NCI-H460 (cell line): Measurements from ENCODE around the gene CYBA. TPM values are rescaled to one million over a fixed set of nuclear protein-coding genes. Genes with fewer than 3 reads are reported as not detected.

Experiments
- DNase-seq: peaks from one replicate; pipeline ENCODE4 v3.0.0-alpha.2; 2016; ENCODE audit warnings: low read depth; ENCODE audit errors: extremely low read depth
- total RNA-seq: library from RNA; depleted of rRNA; stranded (reverse); fragments of >200 nt; shearing (Covaris generic); gene quantifications from 2 replicates; pipeline ENCODE4 v1.2.3, GENCODE V29; 2014

CYBA gene
- total RNA-seq, 1 experiment from 2014 or later, result 143 TPM

GRCh38 chr16:88647178-88648070 lies 3.4 kb downstream of the CYBA start:
- no peak for DNase-seq

DNA sequence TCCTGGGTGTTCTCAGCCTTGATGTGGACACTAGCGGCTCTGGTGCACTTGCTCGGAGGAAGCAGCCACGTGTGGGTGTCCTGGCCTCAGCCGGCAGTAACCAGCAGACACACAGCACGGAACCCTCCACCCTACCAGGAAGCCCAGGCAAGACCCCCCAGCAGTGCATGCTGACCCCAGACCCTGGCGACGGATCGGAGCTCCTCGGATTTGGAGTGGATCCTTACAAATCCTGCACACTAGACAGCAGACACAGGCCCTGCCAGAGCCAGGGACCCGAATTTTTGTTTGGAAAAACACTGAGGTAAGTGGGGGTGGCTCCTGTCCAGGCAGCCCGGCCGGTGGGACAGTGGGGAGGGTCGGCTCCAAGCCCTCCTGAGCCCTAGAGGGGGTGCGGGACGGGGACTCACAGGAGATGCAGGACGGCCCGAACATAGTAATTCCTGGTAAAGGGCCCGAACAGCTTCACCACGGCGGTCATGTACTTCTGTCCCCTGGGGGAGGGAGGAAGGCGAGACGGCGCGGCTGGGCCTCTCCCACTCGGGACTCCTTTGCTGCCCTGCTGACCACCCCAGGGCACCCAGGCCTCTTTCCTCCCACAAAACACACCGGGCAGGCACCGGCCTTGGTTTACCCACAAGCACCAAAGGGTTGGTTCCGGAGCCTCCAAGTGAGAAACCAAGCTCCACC lies 4.4 kb downstream of the CYBA start:
- DNase-seq, result no peak

DNA sequence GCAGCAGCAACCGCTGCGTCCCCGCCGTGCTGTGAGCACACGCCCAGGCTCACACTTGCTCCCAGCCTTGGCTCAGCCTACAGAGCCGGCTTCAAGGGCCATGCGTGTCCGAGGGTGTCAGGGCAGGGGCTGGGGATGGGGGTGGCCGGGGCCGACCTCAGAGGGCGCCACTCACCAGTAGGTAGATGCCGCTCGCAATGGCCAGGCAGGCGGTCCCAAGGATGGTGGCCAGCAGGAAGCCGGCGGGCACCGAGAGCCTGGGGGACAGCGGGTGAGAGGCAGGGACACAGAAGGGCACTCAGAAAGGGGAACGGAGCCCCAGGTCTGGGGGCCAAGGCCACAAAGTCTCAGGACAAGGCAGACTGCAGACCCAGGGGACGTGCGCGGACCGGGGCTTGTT lies 4.9 kb downstream of the CYBA start:
- DNase-seq, result no peak

DNA sequence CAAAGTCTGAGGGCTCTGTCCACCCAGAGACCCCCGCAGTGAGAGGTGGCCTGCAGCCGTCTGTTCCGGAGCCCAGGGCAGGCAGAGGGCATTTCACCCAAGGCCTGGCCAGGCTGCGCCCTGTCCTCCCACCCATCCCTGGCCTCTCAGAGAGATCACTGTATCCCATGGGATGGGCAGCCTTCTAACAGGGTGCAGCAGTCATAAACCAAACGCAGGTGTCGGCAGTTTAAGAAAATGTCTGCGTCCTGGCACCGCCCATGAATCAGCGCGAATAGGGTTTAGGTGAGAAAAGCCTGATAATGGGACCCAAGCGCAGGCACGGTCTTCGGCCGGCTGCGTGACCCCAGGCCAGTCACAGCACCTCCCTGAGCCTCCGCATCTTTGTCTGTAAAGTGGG lies 5.4 kb downstream of the CYBA start:
- DNase-seq, result no peak

DNA sequence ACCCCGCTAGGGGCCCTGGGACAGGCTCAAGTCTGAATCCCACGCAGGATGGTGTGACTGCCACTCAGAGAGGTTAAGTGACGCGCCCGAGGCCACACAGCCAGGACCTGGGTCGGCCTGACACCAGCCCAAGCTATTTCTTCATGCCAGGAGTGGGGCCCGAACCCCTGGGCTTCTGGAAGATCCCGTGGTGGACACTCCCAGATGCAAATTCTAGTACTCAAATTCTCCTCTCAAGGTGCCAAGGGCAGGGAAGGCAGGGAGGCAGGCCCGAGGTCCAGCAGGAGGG lies 7.3 kb downstream of the CYBA start:
- no peak for DNase-seq

DNA sequence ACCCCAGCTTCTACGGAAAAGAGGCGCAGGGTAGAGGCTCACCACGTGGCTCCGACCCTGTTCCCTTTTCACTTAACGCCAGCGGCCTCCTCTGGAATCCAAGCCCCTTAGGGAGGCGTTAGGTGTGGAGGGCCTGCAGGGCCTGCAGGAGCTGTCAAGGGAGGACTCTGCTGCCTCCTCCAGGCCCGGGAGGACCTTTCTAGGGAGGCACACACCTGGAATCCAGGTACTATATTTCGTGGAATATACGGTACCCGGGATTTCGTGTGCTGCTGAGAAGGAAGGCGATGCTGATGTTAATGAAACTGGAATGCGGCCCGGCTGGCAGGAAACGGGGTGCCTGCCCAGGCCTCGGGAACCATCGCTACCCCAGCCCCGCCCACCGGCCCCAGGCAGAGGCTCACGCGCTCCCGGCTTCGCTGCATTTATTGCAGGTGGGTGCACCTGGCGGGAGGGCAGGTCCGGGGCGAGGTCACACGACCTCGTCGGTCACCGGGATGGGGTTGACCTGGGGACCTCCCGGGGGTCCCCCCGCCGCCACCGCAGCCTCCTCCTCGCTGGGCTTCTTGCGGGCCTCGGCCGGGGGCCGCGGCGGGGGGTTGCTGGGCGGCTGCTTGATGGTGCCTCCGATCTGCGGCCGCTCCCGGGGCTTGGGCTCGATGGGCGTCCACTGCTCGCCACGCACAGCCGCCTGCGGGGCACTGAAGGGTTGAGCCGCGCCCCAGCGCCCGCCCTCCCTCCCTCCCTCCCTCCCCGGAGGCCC lies 7.8 kb downstream of the CYBA start:
- DNase-seq, result no peak

DNA sequence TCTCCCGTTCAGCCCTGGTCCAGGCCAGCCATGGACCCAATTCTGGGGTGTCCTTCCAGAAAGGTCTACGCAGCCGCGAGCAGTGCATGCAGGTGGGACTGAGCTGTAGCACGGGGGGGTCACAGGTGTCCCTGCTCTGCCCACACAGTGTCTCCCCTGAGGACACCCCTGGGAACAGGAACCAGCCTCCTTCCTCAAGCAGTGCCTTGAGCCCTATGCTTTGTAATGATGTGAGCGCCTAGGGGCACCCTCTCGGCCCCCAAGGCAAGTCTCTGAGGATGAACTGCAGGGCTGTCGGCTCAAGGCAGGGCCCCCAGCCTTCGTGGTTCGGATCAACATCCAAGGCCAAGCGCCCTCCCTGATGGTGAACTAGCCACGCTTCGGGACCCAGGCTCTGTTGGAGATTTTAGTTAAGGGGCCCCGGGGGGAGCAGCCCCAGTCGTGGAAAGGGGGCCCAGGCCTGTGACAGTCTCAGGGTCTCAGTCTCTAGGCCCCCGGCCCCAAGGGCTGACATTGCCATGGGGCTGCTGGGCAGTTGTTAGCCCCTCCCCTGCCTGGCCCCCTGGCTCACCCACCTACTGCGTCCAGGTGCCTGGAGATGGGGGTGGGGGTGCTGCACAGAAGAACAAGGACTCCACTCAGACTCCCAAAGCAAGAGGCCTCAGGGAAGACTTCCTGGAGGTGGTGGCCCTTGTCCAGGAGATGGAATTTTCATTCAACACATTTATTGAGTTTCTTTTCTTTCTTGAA lies 10.2 kb downstream of the CYBA start:
- no peak for DNase-seq

DNA sequence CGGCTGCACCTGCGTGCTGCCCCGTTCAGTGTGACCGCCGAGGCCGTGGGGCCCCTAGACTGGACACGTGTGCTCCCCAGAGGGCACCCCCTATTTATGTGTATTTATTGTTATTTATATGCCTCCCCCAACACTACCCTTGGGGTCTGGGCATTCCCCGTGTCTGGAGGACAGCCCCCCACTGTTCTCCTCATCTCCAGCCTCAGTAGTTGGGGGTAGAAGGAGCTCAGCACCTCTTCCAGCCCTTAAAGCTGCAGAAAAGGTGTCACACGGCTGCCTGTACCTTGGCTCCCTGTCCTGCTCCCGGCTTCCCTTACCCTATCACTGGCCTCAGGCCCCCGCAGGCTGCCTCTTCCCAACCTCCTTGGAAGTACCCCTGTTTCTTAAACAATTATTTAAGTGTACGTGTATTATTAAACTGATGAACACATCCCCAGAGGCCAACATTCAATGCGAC lies 10.8 kb downstream of the CYBA start:
- DNase-seq, result no peak

- DNase-seq, result no peak
Measured at GRCh38 chr16:88639231-88640038, 11.4 kb downstream of the CYBA start.

DNA sequence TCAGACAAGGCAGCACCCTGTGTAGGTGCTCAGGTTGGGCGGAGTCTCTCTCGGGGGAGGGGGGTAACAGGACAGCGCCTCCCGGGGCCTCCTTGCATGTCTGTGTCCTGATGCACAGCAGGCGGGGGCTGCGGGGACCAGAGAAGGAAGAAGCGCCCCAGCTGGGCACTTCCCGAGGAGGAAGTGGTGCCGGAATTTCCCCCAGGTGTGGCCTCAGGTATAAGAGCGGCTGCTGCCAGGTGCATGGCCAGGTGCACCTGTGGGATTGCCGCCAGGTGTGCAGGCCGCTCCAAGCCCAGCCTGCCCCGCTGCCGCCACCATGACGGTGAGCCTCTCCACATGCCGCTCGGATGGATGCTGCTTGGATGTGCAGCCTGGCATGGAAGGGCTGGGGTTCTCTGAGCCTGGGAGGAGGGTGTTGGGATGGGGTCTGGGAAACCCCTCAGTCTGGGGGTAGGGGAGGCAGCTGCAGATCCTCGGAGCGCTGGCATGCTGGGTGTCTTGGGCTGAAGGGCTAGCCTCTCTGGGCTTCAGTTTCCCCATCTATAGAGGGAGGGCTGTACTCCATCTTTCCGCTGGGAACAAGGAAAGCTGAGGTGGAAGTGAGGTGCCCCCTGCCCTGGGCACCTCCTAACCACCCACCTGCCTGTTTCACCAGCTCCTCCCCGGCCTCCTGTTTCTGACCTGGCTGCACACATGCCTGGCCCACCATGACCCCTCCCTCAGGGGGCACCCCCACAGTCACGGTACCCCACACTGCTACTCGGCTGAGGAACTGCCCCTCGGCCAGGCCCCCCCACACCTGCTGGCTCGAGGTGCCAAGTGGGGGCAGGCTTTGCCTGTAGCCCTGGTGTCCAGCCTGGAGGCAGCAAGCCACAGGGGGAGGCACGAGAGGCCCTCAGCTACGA lies 12.3 kb downstream of the CYBA start, which contains the start of gene IL17C:
IL17C (plus strand) TSS at position 250 of the 908 bp plus-strand sequence; CDS start at position 320, 70 bp downstream.
- no peak for DNase-seq

- DNase-seq, result no peak
Measured at GRCh38 chr16:88636488-88637265, 14.2 kb downstream of the CYBA start.

- no peak for DNase-seq
Measured at GRCh38 chr16:88635671-88636319, 15.1 kb downstream of the CYBA start.

DNA sequence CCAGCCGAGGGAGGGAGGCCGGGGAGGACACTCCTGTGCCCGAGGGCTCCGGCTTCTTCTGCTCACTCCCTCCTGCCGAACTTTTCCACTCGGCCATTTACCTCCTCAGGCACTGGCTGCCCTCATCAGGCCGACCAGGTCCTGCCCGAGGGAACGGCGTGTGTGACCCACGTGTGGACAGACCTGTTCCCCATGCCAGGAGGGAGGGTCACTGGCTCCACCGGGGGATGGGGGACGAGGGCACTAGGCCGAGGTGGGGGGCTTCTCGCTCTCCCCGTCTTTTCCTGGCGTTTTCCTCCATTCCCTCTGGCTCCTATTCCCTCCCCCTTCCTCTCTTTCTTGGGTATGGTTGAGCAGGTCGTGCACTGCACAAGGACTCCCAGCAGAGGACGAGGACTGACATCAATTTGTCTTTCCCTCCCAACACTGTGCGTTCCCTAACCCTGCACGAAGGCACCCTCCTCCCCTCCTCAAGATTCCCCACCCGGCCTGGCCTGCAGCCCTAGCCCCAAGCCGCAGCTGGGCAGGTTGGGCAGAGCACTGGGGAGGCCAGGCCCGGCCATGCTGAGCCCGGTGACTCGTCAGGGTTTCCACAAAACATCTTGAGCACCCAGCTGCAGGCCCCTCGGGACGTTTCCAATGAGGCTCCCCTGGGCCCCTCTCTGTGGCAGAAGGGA lies 15.7 kb downstream of the CYBA start:
- DNase-seq, result no peak

GRCh38 chr16:88634141-88634993 lies 16.5 kb downstream of the CYBA start:
- no peak for DNase-seq

- DNase-seq, result no peak
Measured at GRCh38 chr16:88633684-88634140, 17.1 kb downstream of the CYBA start.

DNA sequence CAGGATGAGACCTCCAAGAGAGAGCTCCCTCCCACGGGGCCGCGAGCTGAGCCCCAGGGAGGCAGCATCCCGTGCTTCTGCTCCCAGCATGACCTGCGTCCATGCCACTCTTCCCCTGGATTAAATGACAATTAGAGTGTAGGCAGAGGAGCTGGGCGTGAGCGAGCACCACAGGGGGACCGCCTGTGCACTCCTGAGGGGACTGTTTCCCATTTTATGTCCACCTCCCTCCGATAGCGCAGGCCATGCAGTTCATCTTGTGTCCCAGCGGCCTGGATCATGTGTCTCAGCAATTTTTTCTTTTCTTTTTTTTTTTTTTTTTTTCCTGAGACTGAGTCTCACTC lies 18.3 kb downstream of the CYBA start:
- DNase-seq, result no peak
